NCI-H748 treated with DMSO at 0.1 percent for 48 hours (cell line): ENCODE results near the gene LRRC37A2.
"Not testable (repeated sequence)": the region's sequence is repeated elsewhere in the genome, so short reads cannot be mapped to it uniquely, and the experiment has no call there.

ENCODE experiments used
- DNase-seq: peaks from one replicate; lab custom pipeline; 2025; lab: John Stamatoyannopoulos, UW

LRRC37A2 gene

DNA sequence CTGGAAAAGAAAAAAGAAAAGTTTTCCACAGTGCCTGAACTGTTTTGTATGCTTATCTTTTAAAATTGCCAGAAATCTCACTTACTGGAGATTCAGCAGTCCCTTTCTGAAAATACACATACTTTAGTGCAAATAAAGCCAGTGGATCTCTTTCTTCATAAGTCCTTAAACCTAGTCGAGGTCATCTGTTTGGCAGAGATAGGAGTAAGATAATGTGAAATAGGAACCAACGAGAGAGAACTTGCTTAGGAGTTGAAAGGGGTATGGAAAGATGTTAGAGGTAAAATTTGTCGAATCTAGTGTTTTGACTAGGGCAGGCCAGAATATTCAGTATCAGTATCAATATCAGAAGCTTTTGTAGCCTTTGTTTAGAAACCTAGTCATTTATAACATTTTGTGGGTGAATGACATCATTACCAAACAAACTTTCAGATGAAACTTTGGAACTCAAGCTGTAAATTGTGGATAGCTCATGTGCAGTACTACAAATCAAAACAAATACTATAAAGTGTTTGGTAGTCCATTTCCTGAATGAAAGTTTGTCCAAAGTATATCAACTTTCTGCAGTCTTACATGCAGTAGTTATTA lies 86.2 kb downstream of the LRRC37A2 start:
- DNase-seq = not testable (repeated sequence)

DNA sequence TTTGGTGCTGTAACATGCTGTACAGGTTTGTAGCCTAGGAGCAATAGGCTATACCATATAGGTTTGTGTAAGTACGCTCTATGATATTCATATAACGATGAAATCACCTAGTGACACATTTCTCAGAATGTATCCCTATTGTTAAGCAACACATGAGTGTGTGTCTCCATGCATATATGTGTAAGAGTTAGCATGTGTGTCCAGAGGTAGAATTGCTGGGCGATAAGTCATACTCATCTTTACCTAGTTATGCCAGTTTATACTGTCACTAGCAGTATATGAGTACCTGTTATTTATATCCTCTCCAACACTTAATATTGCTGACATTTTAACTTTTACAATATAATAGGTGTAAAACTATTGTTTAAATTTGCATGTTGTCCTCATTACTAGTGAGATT lies 88.5 kb downstream of the LRRC37A2 start:
- not testable (repeated sequence) for DNase-seq

DNA sequence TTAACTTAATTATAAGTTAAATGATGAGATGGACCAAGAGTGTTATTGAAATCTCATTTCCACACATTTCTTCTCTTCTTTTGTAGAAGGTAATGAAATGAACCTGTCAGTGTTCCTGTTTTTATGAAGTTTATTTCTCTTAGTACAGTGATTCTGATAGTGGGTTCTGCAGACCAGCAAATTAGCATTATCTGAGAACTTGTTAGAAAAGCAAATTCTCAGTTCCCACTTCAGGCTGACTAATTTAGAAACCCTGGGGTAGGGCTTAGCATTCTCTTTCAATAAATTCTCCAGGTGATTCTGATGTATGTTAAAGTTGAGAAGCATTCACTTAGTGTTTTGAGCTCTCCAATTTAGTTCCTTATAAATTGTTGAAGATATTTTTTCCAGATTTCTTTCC lies 90.9 kb downstream of the LRRC37A2 start:
- DNase-seq = not testable (repeated sequence)
